WERI-Rb-1 (cell line): ENCODE measurements around the gene ZCRB1.
"Not testable (repeated sequence)": the region's sequence is repeated elsewhere in the genome, so short reads cannot be mapped to it uniquely, and the experiment has no call there.

ENCODE experiments used
- DNase-seq: peaks from one replicate; pipeline ENCODE4 v3.0.0-alpha.2; 2020
- H3K27ac ChIP-seq: fragments of 250-450 bp; sonication (Bioruptor Pico); 2 replicates; pipeline ENCODE4 v1.5.1; 2020; ENCODE audit warnings: mild to moderate bottlenecking, moderate library complexity
- H3K27me3 ChIP-seq: fragments of 250-450 bp; sonication (Bioruptor Pico); 2 replicates; pipeline ENCODE4 v1.5.1; 2021; ENCODE audit warnings: mild to moderate bottlenecking, low read depth, moderate library complexity; ENCODE audit not compliant: insufficient read depth, severe bottlenecking
- H3K36me3 ChIP-seq: fragments of 250-450 bp; sonication (Bioruptor Pico); 2 replicates; pipeline ENCODE4 v1.5.1; 2020; ENCODE audit warnings: mild to moderate bottlenecking, moderate library complexity
- H3K4me3 ChIP-seq: 2 replicates; pipeline ENCODE4 v1.5.1; 2011; ENCODE audit warnings: low read depth, mild to moderate bottlenecking, control low read depth, low read length
- H3K9me3 ChIP-seq: fragments of 250-450 bp; sonication (Bioruptor Pico); 2 replicates; pipeline ENCODE4 v1.5.1; 2021; ENCODE audit warnings: mild to moderate bottlenecking, moderate library complexity; ENCODE audit not compliant: severe bottlenecking
- TF ChIP-seq, protein P1 (sequence below): IDR thresholded peaks from 2 replicates; pipeline ENCODE4 v1.5.1; 2011; ENCODE audit warnings: low read depth, mild to moderate bottlenecking, control low read depth, inconsistent platforms, low read length

Gene ZCRB1

DNA sequence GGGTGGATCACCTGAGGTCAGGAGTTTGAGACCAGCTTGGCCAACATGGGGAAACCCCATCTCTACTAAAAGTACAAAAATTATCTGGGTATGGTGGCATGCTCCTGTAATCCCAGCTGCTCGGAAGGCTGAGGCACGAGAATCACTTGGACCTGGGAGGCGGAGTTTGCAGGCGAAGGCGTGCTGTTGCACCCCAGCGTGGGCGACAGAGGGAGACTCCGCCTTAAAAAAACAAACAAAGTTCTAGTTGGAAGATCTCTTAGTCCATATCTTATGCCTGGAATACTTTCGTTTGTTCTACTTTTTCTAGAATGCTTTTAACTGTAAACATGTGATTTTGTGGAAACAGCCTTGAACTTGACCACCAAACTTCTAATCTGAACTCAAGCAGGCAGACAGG lies 38.8 kb upstream of the ZCRB1 start:
- TF ChIP-seq, protein P1, sequence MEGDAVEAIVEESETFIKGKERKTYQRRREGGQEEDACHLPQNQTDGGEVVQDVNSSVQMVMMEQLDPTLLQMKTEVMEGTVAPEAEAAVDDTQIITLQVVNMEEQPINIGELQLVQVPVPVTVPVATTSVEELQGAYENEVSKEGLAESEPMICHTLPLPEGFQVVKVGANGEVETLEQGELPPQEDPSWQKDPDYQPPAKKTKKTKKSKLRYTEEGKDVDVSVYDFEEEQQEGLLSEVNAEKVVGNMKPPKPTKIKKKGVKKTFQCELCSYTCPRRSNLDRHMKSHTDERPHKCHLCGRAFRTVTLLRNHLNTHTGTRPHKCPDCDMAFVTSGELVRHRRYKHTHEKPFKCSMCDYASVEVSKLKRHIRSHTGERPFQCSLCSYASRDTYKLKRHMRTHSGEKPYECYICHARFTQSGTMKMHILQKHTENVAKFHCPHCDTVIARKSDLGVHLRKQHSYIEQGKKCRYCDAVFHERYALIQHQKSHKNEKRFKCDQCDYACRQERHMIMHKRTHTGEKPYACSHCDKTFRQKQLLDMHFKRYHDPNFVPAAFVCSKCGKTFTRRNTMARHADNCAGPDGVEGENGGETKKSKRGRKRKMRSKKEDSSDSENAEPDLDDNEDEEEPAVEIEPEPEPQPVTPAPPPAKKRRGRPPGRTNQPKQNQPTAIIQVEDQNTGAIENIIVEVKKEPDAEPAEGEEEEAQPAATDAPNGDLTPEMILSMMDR, result no peak

DNA sequence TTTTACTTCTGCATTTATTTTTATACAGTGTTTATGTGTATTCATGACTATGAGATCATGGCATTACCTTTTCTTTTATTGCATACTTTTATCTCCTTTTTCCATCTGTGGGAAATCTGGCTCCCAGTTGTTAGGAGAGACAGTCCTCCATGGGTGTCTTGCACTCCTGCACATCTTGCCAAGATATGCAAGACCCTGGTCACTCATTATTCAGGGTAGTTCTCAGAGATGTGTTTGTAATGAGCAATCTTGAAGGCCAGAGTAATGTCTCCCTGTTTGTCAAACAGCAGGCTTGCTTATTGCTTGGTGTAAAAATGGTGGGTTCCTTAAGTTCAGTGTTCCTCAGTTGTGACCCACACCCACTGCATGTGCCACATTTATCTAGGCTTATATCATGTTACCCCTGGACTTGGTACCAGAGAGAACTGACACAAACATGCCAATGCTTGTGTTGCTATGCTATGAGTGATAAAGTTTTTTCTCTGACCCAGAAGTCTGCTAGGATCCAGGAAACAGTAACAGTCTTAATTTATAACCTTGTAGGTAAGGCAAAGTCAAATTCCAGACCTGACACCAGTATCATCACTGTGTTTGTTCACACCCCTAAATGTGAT lies 36.9 kb upstream of the ZCRB1 start:
- Histone ChIP-seq H3K4me3 (no peak overlapping the region), H3K36me3 (peaks cover 1% of the 10 kb centered on the region; the same call in 1 of the 2 replicates), H3K27ac (no peak overlapping the region), H3K9me3 (no peaks in the 10 kb centered on the region), H3K27me3 (no peaks in the 10 kb centered on the region)
- TF ChIP-seq, protein P1, result no peak
- DNase-seq, result no peak

More for the DNA sequence above, 38.8 kb upstream of the ZCRB1 start:
- Histone ChIP-seq H3K9me3 (no peaks in the 10 kb centered on the region), H3K4me3 (no peak overlapping the region), H3K36me3 (no peaks in the 10 kb centered on the region), H3K27me3 (no peaks in the 10 kb centered on the region), H3K27ac (no peak overlapping the region)
- DNase-seq, result no peak

DNA sequence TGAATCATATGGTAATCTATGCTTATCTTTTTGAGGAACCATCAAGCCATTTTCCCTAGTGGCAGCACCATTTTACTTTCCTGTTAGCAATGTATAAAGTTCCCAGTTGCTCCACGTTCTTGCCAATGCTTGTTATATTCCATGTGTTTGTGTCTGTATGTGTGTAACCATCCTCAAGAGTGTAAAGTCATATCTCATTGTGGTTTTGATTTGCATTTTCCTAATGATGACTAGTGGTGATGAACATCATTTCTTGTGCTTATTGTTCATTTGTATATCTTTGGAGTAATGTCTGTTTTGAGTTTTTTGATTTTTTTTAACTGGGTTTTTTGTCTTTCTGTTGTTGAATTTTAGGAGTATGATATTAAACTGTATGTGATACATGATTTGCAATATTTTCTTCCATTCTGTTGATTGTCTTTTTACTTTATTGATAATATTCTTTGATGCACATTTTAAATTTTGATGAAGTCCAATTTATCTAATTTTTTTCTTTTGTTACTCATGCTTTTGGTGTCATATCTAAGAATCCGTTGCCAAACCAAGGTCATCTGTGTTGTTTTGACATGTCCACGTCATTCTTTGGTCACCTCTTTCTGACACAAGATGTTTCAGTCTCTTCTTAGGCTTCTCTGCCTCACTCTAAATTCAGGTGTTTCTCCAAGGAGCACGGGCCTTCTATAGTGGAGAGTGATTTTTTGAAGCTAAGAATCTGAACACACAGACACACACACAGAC lies 36.2 kb upstream of the ZCRB1 start:
- H3K27me3 ChIP-seq, result no peaks in the 10 kb centered on the region
- TF ChIP-seq, protein P1, result no peak
- DNase-seq, result no peak
- H3K4me3 ChIP-seq, result no peak overlapping the region
- H3K36me3 ChIP-seq, result peaks cover 3% of the 10 kb centered on the region; the same call in 1 of the 2 replicates
- no peaks in the 10 kb centered on the region for H3K9me3 ChIP-seq
- no peak overlapping the region for H3K27ac ChIP-seq

DNA sequence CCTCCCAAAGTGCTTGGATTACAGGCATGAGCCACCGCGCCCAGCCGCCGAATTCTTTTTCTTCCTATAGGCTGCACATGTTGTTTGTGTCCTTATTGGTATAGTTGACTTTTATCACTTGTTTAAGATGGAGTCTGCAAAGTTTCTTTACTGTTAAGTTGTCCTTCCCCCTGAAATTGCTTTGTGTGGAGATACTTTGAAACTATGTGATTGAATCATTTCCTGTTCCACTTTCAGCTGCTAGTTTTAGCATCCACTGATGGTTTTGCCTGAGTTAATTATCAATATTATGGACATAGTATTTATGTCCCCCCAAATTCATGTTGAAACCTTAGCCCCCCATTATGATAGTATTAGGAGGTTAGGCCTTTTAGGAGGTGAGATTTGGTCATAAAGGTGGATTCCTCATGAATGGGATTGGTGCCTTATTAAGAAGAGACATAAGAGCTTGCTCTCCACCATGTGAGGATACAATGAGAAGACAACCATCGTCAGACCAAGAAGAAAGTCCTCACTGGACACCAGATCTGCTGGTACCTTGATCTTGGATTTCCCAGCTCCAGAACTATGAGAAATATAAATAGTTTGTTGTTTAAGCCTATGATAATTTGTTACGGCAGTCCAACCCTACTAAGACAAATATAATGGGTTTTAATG lies 35.0 kb upstream of the ZCRB1 start:
- no peaks in the 10 kb centered on the region for H3K27me3 ChIP-seq
- no peak for DNase-seq
- no peak overlapping the region for H3K4me3 ChIP-seq
- peaks cover 10% of the 10 kb centered on the region for H3K36me3 ChIP-seq
- H3K9me3 ChIP-seq, result no peaks in the 10 kb centered on the region
- TF ChIP-seq, protein P1, result no peak
- no peak overlapping the region for H3K27ac ChIP-seq

DNA sequence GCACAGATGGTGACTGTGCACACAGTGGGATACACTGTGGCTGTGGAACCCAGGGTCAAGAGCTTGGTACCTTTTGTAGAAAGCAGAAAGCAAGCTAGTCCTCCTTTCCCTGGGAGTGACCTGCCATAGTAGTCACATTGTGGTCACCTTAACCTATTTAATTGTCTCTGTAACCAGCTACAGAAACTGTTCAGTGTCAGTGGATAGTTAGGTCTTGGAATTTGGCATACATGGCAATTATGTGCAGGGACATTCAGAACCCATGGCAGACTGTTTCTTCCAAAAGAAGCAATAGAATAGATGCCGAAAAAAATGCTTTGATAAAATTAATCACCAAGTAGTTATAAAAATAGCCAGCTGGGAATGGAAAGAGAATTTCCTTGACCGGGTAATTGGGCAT lies 30.4 kb upstream of the ZCRB1 start:
- no peak overlapping the region for H3K27ac ChIP-seq
- H3K27me3 ChIP-seq, result no peaks in the 10 kb centered on the region
- no peak for DNase-seq
- TF ChIP-seq, protein P1, result no peak
- no peak overlapping the region for H3K4me3 ChIP-seq
- H3K36me3 ChIP-seq, result peaks cover 35% of the 10 kb centered on the region
- H3K9me3 ChIP-seq, result no peaks in the 10 kb centered on the region

DNA sequence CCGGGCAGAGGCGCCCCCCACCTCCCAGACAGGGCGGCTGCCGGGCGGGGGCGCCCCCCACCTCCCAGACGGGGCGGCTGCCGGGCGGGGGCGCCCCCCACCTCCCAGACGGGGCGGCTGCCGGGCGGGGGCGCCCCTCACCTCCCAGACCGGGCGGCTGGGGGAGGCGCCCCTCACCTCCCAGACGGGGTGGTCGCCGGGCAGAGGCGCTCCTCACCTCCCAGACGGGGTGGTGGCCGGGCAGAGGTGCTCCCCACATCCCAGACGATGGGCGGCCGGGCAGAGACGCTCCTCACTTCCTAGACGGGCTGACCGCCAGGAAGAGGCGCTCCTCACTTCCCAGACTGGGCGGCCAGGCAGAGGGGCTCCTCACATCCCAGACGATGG lies 24.1 kb upstream of the ZCRB1 start:
- not testable (repeated sequence) for H3K27ac ChIP-seq, DNase-seq

DNA sequence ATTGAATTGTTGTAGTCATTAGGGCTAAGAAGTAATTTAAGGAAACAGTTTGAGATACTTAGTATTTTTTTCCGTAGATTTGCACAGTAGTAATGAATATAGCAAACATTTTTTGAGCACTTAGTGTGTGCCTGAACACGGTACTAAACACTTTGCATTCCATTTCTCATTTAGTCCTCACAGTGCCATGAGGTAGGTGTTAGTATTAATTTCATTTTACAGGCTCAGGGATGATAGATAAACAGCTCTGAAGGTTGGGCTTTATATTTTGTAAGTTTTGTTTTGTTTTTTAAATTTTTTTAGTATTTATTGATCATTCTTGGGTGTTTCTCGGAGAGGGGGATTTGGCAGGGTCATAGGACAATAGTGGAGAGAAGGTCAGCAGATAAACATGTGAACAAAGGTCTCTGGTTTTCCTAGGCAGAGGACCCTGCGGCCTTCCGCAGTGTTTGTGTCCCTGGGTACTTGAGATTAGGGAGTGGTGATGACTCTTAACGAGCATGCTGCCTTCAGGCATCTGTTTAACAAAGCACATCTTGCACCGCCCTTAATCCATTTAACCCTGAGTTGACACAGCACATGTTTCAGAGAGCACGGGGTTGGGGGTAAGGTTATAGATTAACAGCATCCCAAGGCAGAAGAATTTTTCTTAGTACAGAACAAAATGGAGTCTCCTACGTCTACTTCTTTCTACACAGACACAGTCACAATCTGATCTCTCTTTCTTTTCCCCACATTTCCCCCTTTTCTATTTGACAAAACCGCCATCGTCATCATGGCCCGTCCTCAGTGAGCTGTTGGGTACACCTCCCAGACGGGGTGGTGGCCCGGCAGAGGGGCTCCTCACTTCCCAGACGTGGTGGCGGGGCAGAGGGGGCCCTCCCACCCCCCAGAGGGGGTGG lies 23.5 kb upstream of the ZCRB1 start:
- H3K27ac ChIP-seq, H3K9me3 ChIP-seq, H3K4me3 ChIP-seq, H3K27me3 ChIP-seq, DNase-seq: not testable (repeated sequence)
- peaks cover 19% of the 10 kb centered on the region for H3K36me3 ChIP-seq

More for the DNA sequence above, 24.1 kb upstream of the ZCRB1 start:
- H3K4me3 ChIP-seq, H3K9me3 ChIP-seq, H3K27me3 ChIP-seq: not testable (repeated sequence)
- peaks cover 19% of the 10 kb centered on the region for H3K36me3 ChIP-seq
